Testis (tissue), 2 donors: ENCODE data around the gene ADCY2.

ENCODE experiments used
- CTCF ChIP-seq, 3 experiments: fragments of 450-650 bp in 2 of 3; fragments of 200-600 bp in 1 of 3; sonication (generic) in 1 of 3; IDR thresholded peaks; one replicate each; pipeline ENCODE4 v1.5.1; 2016 to 2019; ENCODE audit warnings: antibody characterized with exemption in 3 of 3, mild to moderate bottlenecking in 2 of 3, moderate library complexity in 1 of 3
- POLR2A ChIP-seq: fragments of 450-650 bp; IDR thresholded peaks from one replicate; pipeline ENCODE4 v1.6.1; 2017; ENCODE audit warnings: antibody characterized with exemption, mild to moderate bottlenecking, moderate library complexity

DNA sequence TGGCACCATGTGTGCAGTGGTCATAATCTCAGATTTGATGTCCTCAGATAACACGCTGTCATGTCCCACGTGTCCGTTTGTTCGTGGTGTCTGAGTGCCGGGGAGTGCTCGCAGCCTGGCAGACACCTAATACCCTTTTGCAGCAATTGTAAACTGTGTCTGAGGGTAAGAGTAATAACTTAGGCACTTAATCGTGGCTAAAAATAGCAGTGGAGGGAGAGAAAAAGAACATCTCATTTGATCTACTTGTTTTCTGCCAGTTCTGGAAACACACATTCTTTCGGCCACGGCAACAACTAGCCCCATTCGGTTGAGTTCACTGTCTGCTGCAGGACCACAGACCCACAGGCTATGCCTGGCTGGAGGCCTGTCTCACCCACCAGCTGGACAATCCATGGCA is 16.5 kb downstream of the ADCY2 start:
- no peak for TF ChIP-seq CTCF (IDR thresholded peaks at IDR 0.05)
- no peak for TF ChIP-seq POLR2A
